ENCODE data around the gene MPND. TPM values are rescaled to one million over a fixed set of nuclear protein-coding genes. Genes with fewer than 3 reads are reported as not detected.

MPND gene
- total RNA-seq, 5 donors from 2014 or later (not counting 1 experiment from before 2014, with no cell fraction given): 10.7 to 27.3 (median 22.6) TPM

- ATAC-seq (replicated peaks in 1 of 4): no peak
- Mint-ChIP-seq H3K4me1 (peaks cover 25 to 30% (median 26%) of the 10 kb centered on the region in 3 donors), H3K9me3 (peaks cover 0 to 6% (median 0%) of the 10 kb centered on the region in 3 donors), H3K27me3 (peaks cover 0 to 4% of the 10 kb centered on the region in 2 donors), H3K4me3 (peak overlapping the region in 2 of 3 donors; percentile 50 to 87), H3K27ac (no peak overlapping the region), H3K36me3 (no peaks in the 10 kb centered on the region)
- no peak overlapping the region for H3K4me3 ChIP-seq (ENCODE audit: control insufficient read depth in 1 of 2, extremely low read depth in 1 of 2, low read length in 1 of 2)
- H3K36me3 ChIP-seq (ENCODE audit: control insufficient read depth in 2 of 2, extremely low read depth in 1 of 2, insufficient read depth in 1 of 2, low read length in 1 of 2): no peaks in the 10 kb centered on the region
- DNase-seq: no peak
- H3K9me3 ChIP-seq: no peaks in the 10 kb centered on the region
- POLR2A ChIA-PET: no interaction called here
- H3K27ac ChIP-seq (ENCODE audit: low read length): no peak overlapping the region
- 98% methylated on average over 19 of the region's 19 CpGs for WGBS (ENCODE audit: insufficient coverage)
- H3K4me1 ChIP-seq (ENCODE audit: control insufficient read depth in 1 of 2, extremely low read depth in 1 of 2, insufficient read depth in 2 of 2, low read length in 2 of 2): peaks cover 3 to 31% of the 10 kb centered on the region in 2 experiments
- CTCF ChIA-PET: no interaction called here
- H3K27me3 ChIP-seq (replicated peaks in 1 of 2; ENCODE audit: control insufficient read depth in 2 of 2, extremely low read depth in 1 of 2, insufficient read depth in 2 of 2, low read length in 1 of 2): peaks cover 0 to 14% of the 10 kb centered on the region in 2 experiments
Observed at GRCh38 chr19:4329858-4330257, 13.5 kb upstream of the MPND start.

DNA sequence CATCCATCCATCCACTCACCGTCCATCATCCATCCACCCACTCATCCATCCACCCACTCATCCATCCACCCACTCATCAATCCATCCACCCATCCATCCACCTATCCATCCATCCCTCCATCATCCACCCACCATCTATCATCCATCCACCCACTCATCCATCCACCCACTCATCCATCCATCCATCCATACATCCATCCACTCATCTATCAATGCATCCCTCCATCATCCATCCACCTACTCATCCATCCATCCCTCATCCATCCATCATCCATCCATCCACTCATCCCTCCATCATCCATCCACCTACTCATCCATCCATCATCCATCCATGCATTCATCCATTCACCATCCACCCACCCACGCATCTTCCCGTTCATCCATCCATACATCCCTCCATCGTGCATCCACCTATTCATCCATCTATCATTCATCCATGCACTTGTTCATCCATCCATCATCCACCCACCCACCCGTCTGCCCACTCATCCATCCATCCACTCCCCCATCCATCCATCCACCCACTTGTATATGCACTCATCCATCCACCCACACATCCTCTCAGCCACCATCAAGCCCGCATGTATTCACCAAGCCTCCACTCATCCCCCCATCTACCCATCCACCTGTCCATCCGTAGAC, 8.3 kb upstream of the MPND start:
- Mint-ChIP-seq H3K27me3 (no peaks in the 10 kb centered on the region), H3K9me3 (peaks cover 0 to 6% (median 0%) of the 10 kb centered on the region in 3 donors), H3K27ac (no peak overlapping the region), H3K4me3 (no peak overlapping the region), H3K4me1 (peaks cover 14 to 21% (median 18%) of the 10 kb centered on the region in 3 donors), H3K36me3 (no peaks in the 10 kb centered on the region)
- Histone ChIP-seq H3K4me1 (ENCODE audit: control insufficient read depth in 1 of 2, extremely low read depth in 1 of 2, insufficient read depth in 2 of 2, low read length in 2 of 2) (peaks cover 3 to 18% of the 10 kb centered on the region in 2 experiments), H3K27ac (ENCODE audit: low read length) (no peak overlapping the region), H3K9me3 (no peaks in the 10 kb centered on the region), H3K36me3 (ENCODE audit: control insufficient read depth in 2 of 2, extremely low read depth in 1 of 2, insufficient read depth in 1 of 2, low read length in 1 of 2) (no peaks in the 10 kb centered on the region), H3K27me3 (replicated peaks in 1 of 2; ENCODE audit: control insufficient read depth in 2 of 2, extremely low read depth in 1 of 2, insufficient read depth in 2 of 2, low read length in 1 of 2) (no peaks in the 10 kb centered on the region), H3K4me3 (ENCODE audit: control insufficient read depth in 1 of 2, extremely low read depth in 1 of 2, low read length in 1 of 2) (no peak overlapping the region)
- ChIA-PET CTCF (no interaction called here), POLR2A (no interaction called here)
- DNase-seq (no peak), ATAC-seq (replicated peaks in 1 of 4) (no peak)
- 93% methylated on average over 7 of the region's 7 CpGs for WGBS (ENCODE audit: insufficient coverage)

DNA sequence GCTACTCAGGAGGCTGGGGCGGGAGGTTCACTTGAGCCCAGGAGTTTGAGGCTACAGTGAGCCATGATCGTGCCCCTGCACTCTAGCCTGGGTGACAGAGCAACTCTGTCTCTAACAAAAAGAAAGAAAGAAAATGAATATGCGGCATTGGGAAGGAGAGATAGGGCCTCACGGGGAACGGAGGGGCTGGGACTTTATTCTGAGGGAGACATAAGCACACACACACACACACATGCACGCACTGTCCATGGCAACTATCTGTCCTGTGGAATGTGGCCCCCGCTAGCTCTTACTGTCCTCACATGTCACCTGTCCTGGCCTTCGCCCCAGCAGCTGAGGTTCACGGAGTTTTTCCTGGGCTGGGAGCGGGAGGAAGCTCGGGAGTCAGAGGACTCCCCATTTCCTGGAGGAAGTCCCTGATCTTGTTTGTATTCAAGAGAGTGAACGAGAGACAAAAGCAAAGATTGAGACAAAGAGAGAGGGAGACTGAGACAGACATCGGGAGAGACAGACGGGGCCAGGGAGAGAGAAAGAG, 5.4 kb upstream of the MPND start:
- no peak for DNase-seq
- Histone ChIP-seq H3K4me1 (ENCODE audit: control insufficient read depth in 1 of 2, extremely low read depth in 1 of 2, insufficient read depth in 2 of 2, low read length in 2 of 2) (peaks cover 3 to 28% of the 10 kb centered on the region in 2 experiments), H3K27ac (ENCODE audit: low read length) (peak overlapping the region; percentile 11), H3K36me3 (ENCODE audit: control insufficient read depth in 2 of 2, extremely low read depth in 1 of 2, insufficient read depth in 1 of 2, low read length in 1 of 2) (no peaks in the 10 kb centered on the region), H3K27me3 (replicated peaks in 1 of 2; ENCODE audit: control insufficient read depth in 2 of 2, extremely low read depth in 1 of 2, insufficient read depth in 2 of 2, low read length in 1 of 2) (no peaks in the 10 kb centered on the region), H3K9me3 (no peaks in the 10 kb centered on the region), H3K4me3 (ENCODE audit: control insufficient read depth in 1 of 2, extremely low read depth in 1 of 2, low read length in 1 of 2) (peak overlapping the region; percentile 32 to 44)
- WGBS (ENCODE audit: insufficient coverage): 49% methylated on average over 4 of the region's 14 CpGs
- CTCF ChIA-PET: interaction anchor here in 1 of 2 donors (0.7 to 1.4 kb wide), 2 partner anchors 14 to 39 kb away, joined by 3 read pairs; no protein-coding TSS in a partner anchor
- no peaks in the 10 kb centered on the region for H3K36me3 Mint-ChIP-seq
- H3K4me1 Mint-ChIP-seq: peaks cover 23 to 32% (median 29%) of the 10 kb centered on the region in 3 donors
- H3K27me3 Mint-ChIP-seq: no peaks in the 10 kb centered on the region
- POLR2A ChIA-PET: interaction anchor here in 1 of 2 donors (0.5 kb wide), 1 partner anchor 62 kb away, joined by 3 read pairs; no protein-coding TSS in a partner anchor
- H3K9me3 Mint-ChIP-seq: peaks cover 0 to 6% (median 0%) of the 10 kb centered on the region in 3 donors
- H3K4me3 Mint-ChIP-seq: peak overlapping the region; percentile 82 to 86 (median 84)
- H3K27ac Mint-ChIP-seq: peak overlapping the region; percentile 89 to 91
- no peak for ATAC-seq (replicated peaks in 1 of 4)

DNA sequence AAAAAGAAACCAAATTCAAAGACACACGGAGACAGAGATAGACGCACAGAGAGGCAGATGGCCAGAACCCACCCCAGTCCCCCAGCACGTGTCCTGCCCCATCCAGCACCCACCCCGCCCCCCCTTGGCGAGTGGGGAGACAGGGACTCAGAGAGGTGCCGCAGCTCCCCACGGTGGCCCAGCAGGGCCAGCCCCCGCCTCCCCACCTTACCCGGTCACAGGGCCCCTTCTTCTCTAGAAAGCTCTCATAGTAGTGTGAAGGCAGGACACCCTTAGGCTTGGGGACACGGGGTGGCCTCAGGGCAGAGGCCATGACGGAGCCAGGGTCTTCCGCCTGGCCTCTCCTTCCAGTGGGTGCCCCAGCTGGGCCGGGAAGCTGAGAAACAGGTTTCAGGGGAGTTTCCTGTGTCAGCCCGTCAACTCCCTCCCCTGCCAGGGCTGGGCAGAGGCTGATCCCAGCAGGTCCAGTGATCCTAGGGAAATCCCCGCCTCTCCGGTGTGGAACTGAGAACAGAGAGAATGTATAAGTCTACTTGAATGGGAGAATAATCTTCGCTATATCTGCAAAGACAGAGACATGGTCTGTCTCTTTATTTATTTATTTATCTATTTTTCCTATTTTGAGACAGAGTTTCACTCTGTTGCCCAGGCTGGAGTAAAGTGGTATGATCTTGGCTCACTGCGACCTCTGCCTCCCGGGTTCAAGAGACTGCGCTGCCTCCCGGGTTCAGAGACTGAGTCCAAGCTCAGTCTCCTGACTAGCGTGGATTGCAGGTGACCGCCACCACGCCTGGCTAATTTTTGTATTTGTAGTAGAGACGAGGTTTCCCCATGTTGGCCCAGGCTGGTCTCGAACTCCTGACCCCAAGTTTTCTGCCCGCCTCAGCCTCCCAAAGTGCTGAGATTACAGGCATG, 4.7 kb upstream of the MPND start, which contains the start of gene STAP2:
STAP2 (minus strand) TSS at position 387 of the 915 bp plus-strand sequence; CDS start at position 313, 74 bp downstream.
- Histone ChIP-seq H3K27ac (ENCODE audit: low read length) (peak within 1 kb of the TSS; percentile 53), H3K9me3 (no peaks in the 10 kb centered on the region), H3K4me3 (ENCODE audit: control insufficient read depth in 1 of 2, extremely low read depth in 1 of 2, low read length in 1 of 2) (peak within 1 kb of the TSS; percentile 32 to 44), H3K4me1 (ENCODE audit: control insufficient read depth in 1 of 2, extremely low read depth in 1 of 2, insufficient read depth in 2 of 2, low read length in 2 of 2) (peaks cover 3 to 31% of the 10 kb centered on the region in 2 experiments), H3K36me3 (ENCODE audit: control insufficient read depth in 2 of 2, extremely low read depth in 1 of 2, insufficient read depth in 1 of 2, low read length in 1 of 2) (no peaks in the 10 kb centered on the region), H3K27me3 (replicated peaks in 1 of 2; ENCODE audit: control insufficient read depth in 2 of 2, extremely low read depth in 1 of 2, insufficient read depth in 2 of 2, low read length in 1 of 2) (no peaks in the 10 kb centered on the region)
- peaks cover 23 to 34% (median 30%) of the 10 kb centered on the region in 3 donors for H3K4me1 Mint-ChIP-seq
- H3K36me3 Mint-ChIP-seq: no peaks in the 10 kb centered on the region
- ATAC-seq (replicated peaks in 1 of 4) (no peak), DNase-seq (peak in 11 of 35 experiments; percentile 6 to 39 (median 23))
- peak within 1 kb of the TSS; percentile 82 to 86 (median 84) for H3K4me3 Mint-ChIP-seq
- POLR2A ChIA-PET: interaction anchor here in 1 of 2 donors (0.6 kb wide), 1 partner anchor 285 kb away, joined by 3 read pairs; no protein-coding TSS in a partner anchor
- no peaks in the 10 kb centered on the region for H3K27me3 Mint-ChIP-seq
- WGBS (ENCODE audit: insufficient coverage): 66% methylated on average over 17 of the region's 27 CpGs
- peaks cover 0 to 6% (median 0%) of the 10 kb centered on the region in 3 donors for H3K9me3 Mint-ChIP-seq
- CTCF ChIA-PET: interaction anchor here in 1 of 2 donors (0.7 to 1.4 kb wide), 2 partner anchors 14 to 38 kb away, joined by 3 read pairs; no protein-coding TSS in a partner anchor
- H3K27ac Mint-ChIP-seq: peak within 1 kb of the TSS; percentile 89 to 91

DNA sequence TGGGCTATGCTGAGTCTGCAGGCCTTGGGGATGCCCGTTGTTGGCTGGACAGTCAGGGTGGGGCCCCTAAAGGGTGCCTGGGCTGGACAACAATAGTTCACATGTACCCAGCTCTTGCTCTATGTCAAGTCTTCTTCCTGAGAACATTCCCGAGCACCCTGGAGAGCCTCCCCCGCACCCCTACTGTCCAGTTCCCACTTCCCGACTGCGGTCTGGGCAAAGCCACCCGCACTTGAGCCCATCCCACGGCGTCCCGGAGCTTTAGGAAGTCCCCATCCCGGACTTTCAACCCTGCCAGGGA, 1.1 kb upstream of the MPND start:
- Histone ChIP-seq H3K4me1 (ENCODE audit: control insufficient read depth in 1 of 2, extremely low read depth in 1 of 2, insufficient read depth in 2 of 2, low read length in 2 of 2) (peaks cover 8 to 47% of the 10 kb centered on the region in 2 experiments), H3K9me3 (no peaks in the 10 kb centered on the region), H3K4me3 (ENCODE audit: control insufficient read depth in 1 of 2, extremely low read depth in 1 of 2, low read length in 1 of 2) (peak overlapping the region; percentile 73 to 96), H3K27ac (ENCODE audit: low read length) (peak overlapping the region; percentile 78), H3K36me3 (ENCODE audit: control insufficient read depth in 2 of 2, extremely low read depth in 1 of 2, insufficient read depth in 1 of 2, low read length in 1 of 2) (peaks cover 0 to 3% of the 10 kb centered on the region in 2 donors), H3K27me3 (replicated peaks in 1 of 2; ENCODE audit: control insufficient read depth in 2 of 2, extremely low read depth in 1 of 2, insufficient read depth in 2 of 2, low read length in 1 of 2) (no peaks in the 10 kb centered on the region)
- POLR2A ChIA-PET: interaction anchor here in 1 of 2 donors (0.8 to 1.7 kb wide), 7 partner anchors 10 to 129 kb away, joined by 3 to 13 read pairs (median 4); partner anchors contain the start of genes TMIGD2 and YJU2
- no peak for ATAC-seq (replicated peaks in 1 of 4)
- DNase-seq: no peak
- H3K27ac Mint-ChIP-seq: peak overlapping the region; percentile 84 to 94
- H3K4me1 Mint-ChIP-seq: peaks cover 31 to 42% (median 41%) of the 10 kb centered on the region in 3 donors
- H3K9me3 Mint-ChIP-seq: no peaks in the 10 kb centered on the region
- 15% methylated on average over 10 of the region's 10 CpGs for WGBS (ENCODE audit: insufficient coverage)
- H3K36me3 Mint-ChIP-seq: peaks cover 6% of the 10 kb centered on the region
- H3K4me3 Mint-ChIP-seq: peak overlapping the region; percentile 84 to 90 (median 89)
- CTCF ChIA-PET: interaction anchor here in 1 of 2 donors (0.7 to 2.8 kb wide), 16 partner anchors 10 to 787 kb away, joined by 3 to 39 read pairs (median 4); partner anchors contain the start of genes CHAF1A, HDGFL2, PIAS4 and SH3GL1
- no peaks in the 10 kb centered on the region for H3K27me3 Mint-ChIP-seq
